VCaP (cell line): ENCODE measurements around the gene PLEKHG4B.
"Not testable (repeated sequence)": the region's sequence is repeated elsewhere in the genome, so short reads cannot be mapped to it uniquely, and the experiment has no call there.

Experiments
- H3K27ac ChIP-seq: fragments of 450-650 bp; 2 replicates; pipeline ENCODE4 v1.5.1; 2017
- CTCF ChIP-seq: fragments of 450-650 bp; conservative IDR thresholded peaks from 2 replicates; pipeline ENCODE4 v1.5.1; 2017; ENCODE audit warnings: mild to moderate bottlenecking, moderate library complexity

PLEKHG4B gene

GRCh38 chr5:217494-218456 lies 125.8 kb downstream of the PLEKHG4B start, which contains the start of the genes CCDC127 and SDHA:
Gene CCDC127 (minus strand): TSS chr5:218153. CDS start chr5:216849, 1,304 bp downstream.
Gene SDHA (plus strand): TSS chr5:218320. CDS start chr5:218356, 36 bp downstream.
- peak; percentile 48 for TF ChIP-seq CTCF
- peak within 1 kb of the TSS; percentile 81 for H3K27ac ChIP-seq

GRCh38 chr5:218457-219291 lies 126.7 kb downstream of the PLEKHG4B start:
- TF ChIP-seq CTCF = no peak
- H3K27ac ChIP-seq = peak overlapping the region; percentile 81

- H3K27ac ChIP-seq = peak overlapping the region; percentile 81
Measured at GRCh38 chr5:219460-219863, 127.5 kb downstream of the PLEKHG4B start.

GRCh38 chr5:219991-220390 lies 128.0 kb downstream of the PLEKHG4B start:
- no peak for TF ChIP-seq CTCF
- H3K27ac ChIP-seq = peak overlapping the region; percentile 81; the same call in 1 of the 2 replicates

More at GRCh38 chr5:219460-219863, 127.5 kb downstream of the PLEKHG4B start:
- TF ChIP-seq CTCF = no peak

GRCh38 chr5:222951-223715 lies 131.2 kb downstream of the PLEKHG4B start:
- H3K27ac ChIP-seq = not testable (repeated sequence)

- no peak for TF ChIP-seq CTCF
- no peak overlapping the region for H3K27ac ChIP-seq
Measured at GRCh38 chr5:223791-224190, 131.8 kb downstream of the PLEKHG4B start.

GRCh38 chr5:225334-225733 lies 133.4 kb downstream of the PLEKHG4B start:
- H3K27ac ChIP-seq = no peak overlapping the region
- TF ChIP-seq CTCF = no peak

GRCh38 chr5:227375-227774 lies 135.4 kb downstream of the PLEKHG4B start:
- H3K27ac ChIP-seq = not testable (repeated sequence)
